ENCODE results near the gene TGFB1I1.

TGFB1I1 gene

GRCh38 chr16:31508706-31509195 lies 36.8 kb downstream of the TGFB1I1 start:
- Histone ChIP-seq H3K27me3 (ENCODE audit: low read length) (no peaks in the 10 kb centered on the region), H3K4me3 (ENCODE audit: insufficient read depth, low read length, poor library complexity, severe bottlenecking) (peak overlapping the region; percentile 93), H3K79me2 (ENCODE audit: insufficient read depth, low read length) (peaks cover 11% of the 10 kb centered on the region; the same call in 1 of the 2 replicates), H3F3A (ENCODE audit: insufficient read depth) (no peaks in the 10 kb centered on the region), H3K4me2 (ENCODE audit: low read depth, low read length, poor library complexity, severe bottlenecking) (peak overlapping the region; percentile 81), H3K9ac (ENCODE audit: low read length) (peak overlapping the region; percentile 84), H3K9me3 (ENCODE audit: insufficient read depth, low read length) (no peaks in the 10 kb centered on the region), H4K20me1 (ENCODE audit: low read depth, low read length) (no peaks in the 10 kb centered on the region), H2AFZ (ENCODE audit: low read depth, low read length, severe bottlenecking) (peak overlapping the region; percentile 98), H3K9me2 (replicated peaks; ENCODE audit: insufficient read depth, low read length) (no peaks in the 10 kb centered on the region), H3K27ac (ENCODE audit: low read depth, low read length) (peak overlapping the region; percentile 55), H3K36me3 (ENCODE audit: low read length) (no peaks in the 10 kb centered on the region)
- no peak for TF ChIP-seq CTCF (IDR thresholded peaks at IDR 0.05; ENCODE audit: insufficient read depth, low read length, poor library complexity, severe bottlenecking)

GRCh38 chr16:31513126-31513525 lies 41.2 kb downstream of the TGFB1I1 start:
- Histone ChIP-seq H3K9me3 (ENCODE audit: insufficient read depth, low read length) (no peaks in the 10 kb centered on the region), H3K9me2 (replicated peaks; ENCODE audit: insufficient read depth, low read length) (no peaks in the 10 kb centered on the region), H2AFZ (ENCODE audit: low read depth, low read length, severe bottlenecking) (no peak overlapping the region), H3F3A (ENCODE audit: insufficient read depth) (no peaks in the 10 kb centered on the region), H3K4me3 (ENCODE audit: insufficient read depth, low read length, poor library complexity, severe bottlenecking) (no peak overlapping the region), H3K79me2 (ENCODE audit: insufficient read depth, low read length) (no peaks in the 10 kb centered on the region), H3K36me3 (ENCODE audit: low read length) (no peaks in the 10 kb centered on the region), H3K27ac (ENCODE audit: low read depth, low read length) (no peak overlapping the region), H3K9ac (ENCODE audit: low read length) (no peak overlapping the region), H4K20me1 (ENCODE audit: low read depth, low read length) (no peaks in the 10 kb centered on the region), H3K4me2 (ENCODE audit: low read depth, low read length, poor library complexity, severe bottlenecking) (no peak overlapping the region), H3K27me3 (ENCODE audit: low read length) (no peaks in the 10 kb centered on the region)
- TF ChIP-seq CTCF (IDR thresholded peaks at IDR 0.05; ENCODE audit: insufficient read depth, low read length, poor library complexity, severe bottlenecking) (no peak), EZH2phosphoT487 (conservative IDR thresholded peaks at IDR 0.05; ENCODE audit: low read length) (no peak)

GRCh38 chr16:31513884-31514283 lies 41.9 kb downstream of the TGFB1I1 start:
- Histone ChIP-seq H3K36me3 (ENCODE audit: low read length) (no peaks in the 10 kb centered on the region), H3K79me2 (ENCODE audit: insufficient read depth, low read length) (no peaks in the 10 kb centered on the region), H3K9me3 (ENCODE audit: insufficient read depth, low read length) (no peaks in the 10 kb centered on the region), H4K20me1 (ENCODE audit: low read depth, low read length) (no peaks in the 10 kb centered on the region), H3K9me2 (replicated peaks; ENCODE audit: insufficient read depth, low read length) (no peaks in the 10 kb centered on the region), H3F3A (ENCODE audit: insufficient read depth) (no peaks in the 10 kb centered on the region), H3K4me3 (ENCODE audit: insufficient read depth, low read length, poor library complexity, severe bottlenecking) (no peak overlapping the region), H3K27me3 (ENCODE audit: low read length) (no peaks in the 10 kb centered on the region), H3K27ac (ENCODE audit: low read depth, low read length) (no peak overlapping the region), H3K9ac (ENCODE audit: low read length) (no peak overlapping the region), H3K4me2 (ENCODE audit: low read depth, low read length, poor library complexity, severe bottlenecking) (no peak overlapping the region), H2AFZ (ENCODE audit: low read depth, low read length, severe bottlenecking) (no peak overlapping the region)
- TF ChIP-seq CTCF (IDR thresholded peaks at IDR 0.05; ENCODE audit: insufficient read depth, low read length, poor library complexity, severe bottlenecking) (no peak), EZH2phosphoT487 (conservative IDR thresholded peaks at IDR 0.05; ENCODE audit: low read length) (no peak)

Data from SU-DHL-6 (cell line).